Caco-2 (cell line): ENCODE data around the gene HTR6. TPM values are rescaled to one million over a fixed set of nuclear protein-coding genes. Genes with fewer than 3 reads are reported as not detected.

ENCODE experiments used
- BruUV-seq: library from RNA; stranded (reverse); fragments of 400-500 nt; replicated peaks from 2 replicates; lab custom pipeline; 2021; lab: Mats Ljungman, UMichigan
- CTCF ChIA-PET: fragments of 300-600 bp; sonication (Branson Sonifier 250); formaldehyde crosslinking; loops from one replicate; lab custom pipeline; 2022; ENCODE audit warnings: antibody characterized with exemption; lab: Charles Lee
- POLR2A ChIA-PET: fragments of 300-600 bp; sonication (Branson Sonifier 250); formaldehyde crosslinking; loops from one replicate; lab custom pipeline; 2022; ENCODE audit warnings: antibody characterized with exemption; lab: Charles Lee
- DNase-seq, 2 experiments: peaks; one replicate each; pipeline versions ENCODE4 v3.0.0 to v3.0.0-alpha.2; 2020 to 2022
- H3K27me3 ChIP-seq: replicated peaks from 2 replicates; pipeline ENCODE4 v1.6.0; 2011; ENCODE audit warnings: low read length; ENCODE audit not compliant: control insufficient read depth, insufficient read depth
- H3K36me3 ChIP-seq: 2 replicates; pipeline ENCODE4 v1.5.1; 2011; ENCODE audit warnings: low read length; ENCODE audit not compliant: control insufficient read depth, insufficient read depth
- H3K4me1 ChIP-seq: fragments of 250-450 bp; sonication (Bioruptor Pico); 2 replicates; pipeline ENCODE4 v1.5.1; 2020; ENCODE audit warnings: mild to moderate bottlenecking
- H3K4me3 ChIP-seq: 2 replicates; pipeline ENCODE4 v1.5.1; 2011; ENCODE audit warnings: low read depth, mild to moderate bottlenecking, control low read depth, low read length
- H3K9me3 ChIP-seq: fragments of 250-450 bp; sonication (Bioruptor Pico); 2 replicates; pipeline ENCODE4 v1.5.1; 2020; ENCODE audit warnings: mild to moderate bottlenecking, moderate library complexity
- H3K27ac Mint-ChIP-seq: one replicate; pipeline ENCODE4 v1.8.0; 2022; ENCODE audit warnings: mixed read lengths; ENCODE audit not compliant: unreplicated experiment
- H3K27me3 Mint-ChIP-seq: one replicate; pipeline ENCODE4 v1.8.0; 2022; ENCODE audit warnings: mixed read lengths; ENCODE audit not compliant: insufficient read depth, unreplicated experiment
- H3K36me3 Mint-ChIP-seq: one replicate; pipeline ENCODE4 v1.8.0; 2022; ENCODE audit warnings: mild to moderate bottlenecking, mixed read lengths; ENCODE audit not compliant: insufficient read depth, unreplicated experiment
- H3K4me1 Mint-ChIP-seq: one replicate; pipeline ENCODE4 v1.8.0; 2022; ENCODE audit warnings: low read depth, mixed read lengths; ENCODE audit not compliant: unreplicated experiment
- H3K4me3 Mint-ChIP-seq: one replicate; pipeline ENCODE4 v1.8.0; 2022; ENCODE audit warnings: mild to moderate bottlenecking, moderate library complexity, mixed read lengths; ENCODE audit not compliant: unreplicated experiment
- H3K9me3 Mint-ChIP-seq: one replicate; pipeline ENCODE4 v1.8.0; 2022; ENCODE audit warnings: mixed read lengths; ENCODE audit not compliant: unreplicated experiment
- intact Hi-C: fragments of 100-400 bp; cut with micrococcal nuclease; formaldehyde crosslinking; loops from one replicate; pipeline ENCODE4 v1.10.0; 2022; ENCODE audit not compliant: unreplicated experiment
- total RNA-seq: library from RNA; stranded (reverse); gene quantifications from 2 replicates; pipeline ENCODE4 v1.2.3, GENCODE V29; 2022
- TF ChIP-seq, protein P1 (sequence below), 2 experiments: fragments of 200-600 bp in 1 of 2; IDR thresholded peaks; 1 replicate in 1 of 2; 2 replicates in 1 of 2; pipeline versions ENCODE4 v1.5.1 to v1.8.0; 2011 to 2022; ENCODE audit warnings: antibody characterized with exemption in 1 of 2, control low read depth in 1 of 2, inconsistent platforms in 1 of 2, low read depth in 1 of 2, low read length in 1 of 2, mild to moderate bottlenecking in 1 of 2, moderate library complexity in 1 of 2; ENCODE audit not compliant: insufficient read depth in 1 of 2, severe bottlenecking in 1 of 2, unreplicated experiment in 1 of 2

HTR6 gene
- total RNA-seq, 1 experiment from 2014 or later = not detected

DNA sequence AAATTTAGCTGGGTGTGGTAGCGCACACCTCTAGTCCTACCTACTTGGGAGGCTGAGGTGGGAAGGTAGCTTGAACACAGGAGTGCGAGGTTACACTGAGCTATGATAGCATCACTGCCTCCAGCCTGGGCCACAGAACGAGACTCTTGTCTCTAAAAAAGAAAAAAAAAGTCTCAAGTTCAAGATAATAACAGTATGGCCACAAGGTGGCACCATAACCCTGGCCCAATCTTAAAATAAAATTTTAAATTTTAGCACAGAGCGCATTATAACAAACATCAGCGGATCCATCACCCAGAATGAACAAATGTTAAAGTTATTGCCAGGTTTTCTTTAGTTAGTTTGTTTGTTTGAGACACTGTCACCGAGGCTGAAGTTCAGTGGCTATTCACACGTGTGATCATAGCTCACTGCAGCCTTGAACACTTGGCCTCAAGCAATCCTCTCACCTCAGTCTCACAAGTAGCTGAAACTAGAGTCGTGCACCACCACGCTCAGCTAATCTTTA, 2.9 kb upstream of the HTR6 start:
- Histone ChIP-seq H3K36me3 (no peaks in the 10 kb centered on the region), H3K4me1 (no peaks in the 10 kb centered on the region), H3K9me3 (no peaks in the 10 kb centered on the region), H3K27me3 (no peaks in the 10 kb centered on the region; the same call in 1 of the 2 replicates), H3K4me3 (no peak overlapping the region)
- CTCF ChIA-PET = interaction anchor here (0.6 to 3.4 kb wide), 6 partner anchors 8 to 298 kb away, joined by 3 to 36 read pairs (median 4); no protein-coding TSS in a partner anchor
- POLR2A ChIA-PET = no interaction called here
- Mint-ChIP-seq H3K27me3 (peaks cover 11% of the 10 kb centered on the region), H3K36me3 (peaks cover 2% of the 10 kb centered on the region), H3K4me3 (no peak overlapping the region), H3K4me1 (peaks cover 6% of the 10 kb centered on the region), H3K9me3 (no peaks in the 10 kb centered on the region), H3K27ac (no peak overlapping the region)
- no TSS peak for BruUV-seq
- TF ChIP-seq, protein P1, sequence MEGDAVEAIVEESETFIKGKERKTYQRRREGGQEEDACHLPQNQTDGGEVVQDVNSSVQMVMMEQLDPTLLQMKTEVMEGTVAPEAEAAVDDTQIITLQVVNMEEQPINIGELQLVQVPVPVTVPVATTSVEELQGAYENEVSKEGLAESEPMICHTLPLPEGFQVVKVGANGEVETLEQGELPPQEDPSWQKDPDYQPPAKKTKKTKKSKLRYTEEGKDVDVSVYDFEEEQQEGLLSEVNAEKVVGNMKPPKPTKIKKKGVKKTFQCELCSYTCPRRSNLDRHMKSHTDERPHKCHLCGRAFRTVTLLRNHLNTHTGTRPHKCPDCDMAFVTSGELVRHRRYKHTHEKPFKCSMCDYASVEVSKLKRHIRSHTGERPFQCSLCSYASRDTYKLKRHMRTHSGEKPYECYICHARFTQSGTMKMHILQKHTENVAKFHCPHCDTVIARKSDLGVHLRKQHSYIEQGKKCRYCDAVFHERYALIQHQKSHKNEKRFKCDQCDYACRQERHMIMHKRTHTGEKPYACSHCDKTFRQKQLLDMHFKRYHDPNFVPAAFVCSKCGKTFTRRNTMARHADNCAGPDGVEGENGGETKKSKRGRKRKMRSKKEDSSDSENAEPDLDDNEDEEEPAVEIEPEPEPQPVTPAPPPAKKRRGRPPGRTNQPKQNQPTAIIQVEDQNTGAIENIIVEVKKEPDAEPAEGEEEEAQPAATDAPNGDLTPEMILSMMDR (IDR thresholded peaks at IDR 0.05; ENCODE audit: insufficient read depth in 1 of 2, low read depth in 1 of 2, low read length in 1 of 2, severe bottlenecking in 1 of 2, unreplicated experiment in 1 of 2) = peak; percentile 52 to 65
- intact Hi-C loops = loop anchor here (1.0 kb wide), 1 partner anchor 43 kb away; no protein-coding TSS in a partner anchor
- no peak for DNase-seq

DNA sequence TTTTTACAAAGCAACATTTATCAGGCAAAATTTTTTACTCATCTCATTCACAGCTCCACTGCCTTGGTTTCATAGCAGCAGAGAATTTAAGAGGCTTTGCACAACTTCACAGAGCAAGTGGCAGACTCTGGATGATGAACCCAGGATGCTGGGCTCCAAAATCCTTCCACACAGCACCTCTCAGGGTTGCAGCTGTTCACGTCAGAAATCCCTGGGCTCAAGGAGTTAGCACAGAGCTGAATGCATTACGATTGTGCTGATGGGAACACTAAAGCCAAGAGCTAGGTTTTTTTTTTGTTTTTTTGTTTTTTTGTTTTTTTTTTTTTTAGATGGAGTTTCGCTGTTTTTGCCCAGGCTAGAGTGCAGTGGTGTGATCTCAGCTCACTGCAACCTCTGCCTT, 2.4 kb upstream of the HTR6 start:
- H3K36me3 ChIP-seq = no peaks in the 10 kb centered on the region
- H3K27me3 ChIP-seq = no peaks in the 10 kb centered on the region; the same call in 1 of the 2 replicates
- intact Hi-C loops = no loop called here
- TF ChIP-seq, protein P1 (IDR thresholded peaks at IDR 0.05; ENCODE audit: insufficient read depth in 1 of 2, low read depth in 1 of 2, low read length in 1 of 2, severe bottlenecking in 1 of 2, unreplicated experiment in 1 of 2) = no peak
- no peaks in the 10 kb centered on the region for H3K9me3 ChIP-seq
- H3K4me1 Mint-ChIP-seq = peaks cover 6% of the 10 kb centered on the region
- H3K27me3 Mint-ChIP-seq = peaks cover 15% of the 10 kb centered on the region
- DNase-seq = no peak
- H3K9me3 Mint-ChIP-seq = no peaks in the 10 kb centered on the region
- BruUV-seq = no TSS peak
- no peaks in the 10 kb centered on the region for H3K4me1 ChIP-seq
- H3K27ac Mint-ChIP-seq = no peak overlapping the region
- H3K4me3 ChIP-seq = no peak overlapping the region
- POLR2A ChIA-PET = no interaction called here
- CTCF ChIA-PET = interaction anchor here (0.9 to 3.4 kb wide), 4 partner anchors 9 to 77 kb away, joined by 3 to 36 read pairs (median 5); no protein-coding TSS in a partner anchor
- peaks cover 4% of the 10 kb centered on the region for H3K36me3 Mint-ChIP-seq
- no peak overlapping the region for H3K4me3 Mint-ChIP-seq

GRCh38 chr1:19665186-19665495, 466 bp downstream of the HTR6 start:
- no peak for DNase-seq
- POLR2A ChIA-PET = no interaction called here
- intact Hi-C loops = no loop called here
- TF ChIP-seq, protein P1 (IDR thresholded peaks at IDR 0.05; ENCODE audit: insufficient read depth in 1 of 2, low read depth in 1 of 2, low read length in 1 of 2, severe bottlenecking in 1 of 2, unreplicated experiment in 1 of 2) = no peak
- Histone ChIP-seq H3K4me1 (no peaks in the 10 kb centered on the region), H3K4me3 (peak overlapping the region; percentile 41), H3K27me3 (no peaks in the 10 kb centered on the region; the same call in 1 of the 2 replicates), H3K36me3 (no peaks in the 10 kb centered on the region), H3K9me3 (no peaks in the 10 kb centered on the region)
- Mint-ChIP-seq H3K27me3 (peaks cover 19% of the 10 kb centered on the region), H3K27ac (no peak overlapping the region), H3K9me3 (no peaks in the 10 kb centered on the region), H3K36me3 (peaks cover 4% of the 10 kb centered on the region), H3K4me1 (no peaks in the 10 kb centered on the region), H3K4me3 (peak overlapping the region; percentile 74)
- BruUV-seq = no TSS peak
- CTCF ChIA-PET = no interaction called here
